HepG2 (cell line): ENCODE results near the gene PIK3R4. TPM values are rescaled to one million over a fixed set of nuclear protein-coding genes. Genes with fewer than 3 reads are reported as not detected.
A peak's percentile ranks its signal among the peaks of the same experiment; 100 is the strongest.

Experiments
- ATAC-seq: fragments of 200-7000 bp; cut with Tn5 transposase; 3 replicates; pipeline ENCODE4 v1.9.1; 2020; ENCODE audit warnings: mild to moderate bottlenecking, moderate library complexity
- BruUV-seq: library from RNA; stranded (reverse); fragments of 400-500 nt; replicated peaks from 2 replicates; lab custom pipeline; 2021; lab: Mats Ljungman, UMichigan
- CTCF ChIA-PET: fragments of 300-600 bp; formaldehyde crosslinking; extraction: SDS; loops from one replicate; lab custom pipeline; 2021; ENCODE audit warnings: low total read pairs, inconsistent platforms, low intra/inter-chr PET ratio; lab: Yijun Ruan, JAX
- POLR2A ChIA-PET: fragments of 350-600 bp; sonication (Branson Sonifier 250); formaldehyde crosslinking; loops from one replicate; lab custom pipeline; 2020; ENCODE audit warnings: antibody characterized with exemption, inconsistent platforms; lab: Yijun Ruan, JAX
- DNase-seq: peaks from one replicate; pipeline ENCODE4 v3.0.0-alpha.2; 2015; ENCODE audit warnings: low spot score
- FAIRE-seq: peaks from 3 replicates; lab custom pipeline; 2011; peaks lifted over from hg19 to GRCh38; lab: Jason Lieb, UNC
- H2AFZ ChIP-seq: one replicate; pipeline ENCODE4 v1.6.1; 2011; ENCODE audit warnings: low read length, inconsistent platforms
- H3K27ac ChIP-seq: fragments of 300-600 bp; 3 replicates; pipeline ENCODE4 v1.8.0; 2011; ENCODE audit warnings: mixed run types, mild to moderate bottlenecking, mixed read lengths, low read length, inconsistent platforms; ENCODE audit not compliant: insufficient read depth; ENCODE audit errors: extremely low read length
- H3K27me3 ChIP-seq, 2 experiments: fragments of 200-600 bp in 1 of 2; 2 replicates in 1 of 2; 3 replicates in 1 of 2; pipeline versions ENCODE4 v1.6.0 to v1.8.0; 2011; ENCODE audit warnings: low read length in 2 of 2, mild to moderate bottlenecking in 2 of 2, moderate library complexity in 2 of 2, inconsistent platforms in 1 of 2; ENCODE audit not compliant: insufficient read depth in 2 of 2, control insufficient read depth in 1 of 2
- H3K36me3 ChIP-seq, 2 experiments: fragments of 200-600 bp in 1 of 2; replicated peaks in 1 of 2; 2 replicates in 1 of 2; 3 replicates in 1 of 2; pipeline versions ENCODE4 v1.5.1 to v1.8.0; 2011; ENCODE audit warnings: low read length in 2 of 2, inconsistent platforms in 1 of 2; ENCODE audit not compliant: insufficient read depth in 2 of 2, control insufficient read depth in 1 of 2
- H3K4me1 ChIP-seq: 2 replicates; pipeline ENCODE4 v1.5.1; 2012; ENCODE audit warnings: low read length, inconsistent platforms; ENCODE audit not compliant: insufficient read depth
- H3K4me2 ChIP-seq: 2 replicates; pipeline ENCODE4 v1.6.0; 2011; ENCODE audit warnings: low read depth, low read length, inconsistent platforms
- H3K4me3 ChIP-seq, 3 experiments: fragments of 200-600 bp in 1 of 3; sonication (generic), shearing (Covaris generic) in 1 of 3; replicated peaks in 1 of 3; 2 replicates each; pipeline ENCODE4 v1.5.1; 2011 to 2016; ENCODE audit warnings: low read length in 3 of 3, inconsistent platforms in 2 of 3, low read depth in 2 of 3, mild to moderate bottlenecking in 2 of 3, control low read depth in 1 of 3, mixed read lengths in 1 of 3; ENCODE audit not compliant: insufficient read depth in 1 of 3
- H3K79me2 ChIP-seq: one replicate; pipeline ENCODE4 v1.6.1; 2011; ENCODE audit warnings: low read length, inconsistent platforms; ENCODE audit not compliant: insufficient read depth
- H3K9ac ChIP-seq: 2 replicates; pipeline ENCODE4 v1.6.0; 2011; ENCODE audit warnings: mild to moderate bottlenecking, low read depth, low read length, inconsistent platforms; ENCODE audit not compliant: insufficient read depth
- H3K9me3 ChIP-seq: 2 replicates; pipeline ENCODE4 v1.5.1; 2012; ENCODE audit warnings: mild to moderate bottlenecking, low read length
- H4K20me1 ChIP-seq: 2 replicates; pipeline ENCODE4 v1.6.0; 2011; ENCODE audit warnings: inconsistent platforms, mild to moderate bottlenecking, low read length, moderate library complexity; ENCODE audit not compliant: insufficient read depth
- CEBPB ChIP-seq: IDR thresholded peaks from 2 replicates; pipeline ENCODE4 v1.6.1; 2011; ENCODE audit warnings: low read depth, low read length, improper control_type of control experiment, borderline replicate concordance
- CEBPG ChIP-seq: IDR thresholded peaks from 2 replicates; pipeline ENCODE4 v1.6.1; 2016
- ZNF121 ChIP-seq: sonication (generic); formaldehyde crosslinking; IDR thresholded peaks from 2 replicates; pipeline ENCODE4 v1.5.0; 2020; ENCODE audit warnings: mild to moderate bottlenecking, missing genetic modification reagents
- ZNF264 ChIP-seq: sonication (generic); formaldehyde crosslinking; IDR thresholded peaks from 2 replicates; pipeline ENCODE4 v1.4.0; 2020; ENCODE audit warnings: missing genetic modification reagents
- ZNF296 ChIP-seq: sonication (generic); formaldehyde crosslinking; conservative IDR thresholded peaks from 2 replicates; pipeline ENCODE4 v1.5.0; 2020; ENCODE audit warnings: mild to moderate bottlenecking, missing genetic modification reagents
- ZNF460 ChIP-seq: sonication (generic); formaldehyde crosslinking; IDR thresholded peaks from 2 replicates; pipeline ENCODE4 v1.5.1; 2020; ENCODE audit warnings: missing genetic modification reagents, mild to moderate bottlenecking, borderline replicate concordance
- WGBS: methylation state at CpG from one replicate; pipeline ENCODE4 v1.1.6; 2017; ENCODE audit warnings: low lambda C conversion rate; 5-methylcytosine and 5-hydroxymethylcytosine counted together
- in situ Hi-C: cut with HindIII; loops from 2 replicates; pipeline ENCODE4 v1.10.0; 2017; ENCODE audit warnings: low pct_unique_long_range_greater_than_20kb; ENCODE audit not compliant: extremely low pct_ligation_motif_present
- intact Hi-C: fragments of 100-400 bp; cut with micrococcal nuclease; formaldehyde crosslinking; loops from one replicate; pipeline ENCODE4 v1.10.0; 2022; ENCODE audit not compliant: unreplicated experiment
- polyA plus RNA-seq, 8 experiments: library from polyadenylated mRNA; depleted of rRNA in 3 of 8; stranded (reverse) in 7 of 8; unstranded in 1 of 8; fragments of >200 nt; fragmentation: Illumina TruSeq in 4 of 8; extraction: Trizol in 4 of 8; gene quantifications; 2 replicates each; pipeline versions ENCODE4 v1.2.1 to v1.2.3, GENCODE V29; 2011 to 2016; ENCODE audit warnings: low read depth in 4 of 8, missing spikeins in 1 of 8, mixed read lengths in 1 of 8; ENCODE audit not compliant: insufficient read depth in 1 of 8
- total RNA-seq, 5 experiments: library from RNA; depleted of rRNA; stranded (reverse); fragments of >200 nt; fragmentation: Illumina TruSeq; extraction: Trizol; gene quantifications; 2 replicates each; pipeline ENCODE4 v1.2.3, GENCODE V29; 2016; ENCODE audit warnings: low read depth in 1 of 5
- TF ChIP-seq, protein P1 (sequence below): sonication (generic); formaldehyde crosslinking; IDR thresholded peaks from 2 replicates; pipeline ENCODE4 v1.4.0; 2020; ENCODE audit warnings: missing genetic modification reagents
- TF ChIP-seq, protein P2 (sequence below): sonication (generic); formaldehyde crosslinking; conservative IDR thresholded peaks from 2 replicates; pipeline ENCODE4 v1.8.0; 2022; ENCODE audit warnings: low read depth, missing genetic modification reagents
- TF ChIP-seq, protein P3 (sequence below): sonication (generic); formaldehyde crosslinking; IDR thresholded peaks from 2 replicates; pipeline ENCODE4 v1.8.0; 2022; ENCODE audit warnings: missing genetic modification reagents, mild to moderate bottlenecking, borderline replicate concordance
- TF ChIP-seq, protein P4 (sequence below): sonication (generic); formaldehyde crosslinking; IDR thresholded peaks from 2 replicates; pipeline ENCODE4 v1.4.0; 2020; ENCODE audit warnings: missing genetic modification reagents, low read depth, mild to moderate bottlenecking, borderline replicate concordance
- TF ChIP-seq, protein P5 (sequence below): sonication (generic); formaldehyde crosslinking; IDR thresholded peaks from 2 replicates; pipeline ENCODE4 v1.4.0; 2020; ENCODE audit warnings: missing genetic modification reagents
- TF ChIP-seq, protein P6 (sequence below): sonication (generic); formaldehyde crosslinking; IDR thresholded peaks from 2 replicates; pipeline ENCODE4 v1.8.1; 2023; ENCODE audit warnings: missing genetic modification reagents, inconsistent platforms, borderline replicate concordance
- TF ChIP-seq, protein P7 (sequence below): sonication (generic); formaldehyde crosslinking; IDR thresholded peaks from 2 replicates; pipeline ENCODE4 v1.9.0; 2022; ENCODE audit warnings: missing genetic modification reagents, mild to moderate bottlenecking, borderline replicate concordance

PIK3R4 gene
- total and polyA plus RNA-seq, 2 of the 13 experiments (the other 11 are each of a cell fraction or from before 2014, with no cell fraction given), result 22.4 to 26.0 TPM

DNA sequence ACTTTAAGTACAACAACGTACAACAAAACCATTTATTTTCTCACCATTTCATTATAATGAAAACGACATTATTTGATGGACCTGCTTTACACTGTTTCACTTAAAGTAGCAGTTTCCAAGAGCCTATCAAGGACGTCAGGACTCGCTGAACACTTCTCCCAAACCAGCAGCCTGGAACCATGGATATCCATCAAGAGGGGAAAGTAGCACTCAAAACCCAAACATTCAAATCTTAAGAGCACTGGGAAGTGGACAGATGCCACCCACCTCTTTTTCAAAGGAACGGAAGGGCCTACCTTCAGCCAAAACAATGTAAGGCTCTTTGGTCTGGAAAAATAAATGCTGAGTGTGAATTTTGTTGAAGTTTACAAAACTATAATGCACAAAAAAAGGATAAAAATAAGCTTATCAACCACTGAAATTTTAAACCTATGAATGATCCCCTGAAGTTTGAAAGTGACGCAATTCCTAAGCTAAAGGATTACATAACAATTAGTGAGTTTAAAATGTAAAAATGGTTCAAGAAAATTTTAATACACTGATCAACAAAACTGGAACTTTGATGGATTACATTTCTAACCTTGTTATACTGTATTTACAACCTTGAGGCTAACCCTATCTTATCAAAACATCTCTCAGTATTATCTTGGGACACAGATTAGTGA, 4.6 kb downstream of the PIK3R4 start:
- WGBS, result 96% methylated on average over 6 of the region's 6 CpGs
- Histone ChIP-seq H3K79me2 (peaks cover 66% of the 10 kb centered on the region), H3K4me2 (peak overlapping the region; percentile 32; the same call in 1 of the 2 replicates), H2AFZ (no peak overlapping the region), H3K9ac (no peak overlapping the region), H3K4me3 (peak overlapping the region in 1 of 3 experiments; percentile 7; a peak in 1 of 6 replicates), H3K36me3 (peaks cover 3 to 7% of the 10 kb centered on the region in 2 experiments), H3K9me3 (no peaks in the 10 kb centered on the region), H3K27ac (no peak overlapping the region), H3K27me3 (no peaks in the 10 kb centered on the region; a peak in 1 of 5 replicates), H4K20me1 (no peaks in the 10 kb centered on the region; the same call in 1 of the 2 replicates), H3K4me1 (peaks cover 50% of the 10 kb centered on the region)
- no TSS peak for BruUV-seq
- CTCF ChIA-PET, result no interaction called here
- no peak for DNase-seq
- POLR2A ChIA-PET, result no interaction called here
- no peak for FAIRE-seq
- in situ Hi-C loops, result no loop called here
- ATAC-seq, result no peak
- intact Hi-C loops, result no loop called here
- TF ChIP-seq ZNF121 (CRISPR knock-in tag), result no peak
- TF ChIP-seq, protein P1, sequence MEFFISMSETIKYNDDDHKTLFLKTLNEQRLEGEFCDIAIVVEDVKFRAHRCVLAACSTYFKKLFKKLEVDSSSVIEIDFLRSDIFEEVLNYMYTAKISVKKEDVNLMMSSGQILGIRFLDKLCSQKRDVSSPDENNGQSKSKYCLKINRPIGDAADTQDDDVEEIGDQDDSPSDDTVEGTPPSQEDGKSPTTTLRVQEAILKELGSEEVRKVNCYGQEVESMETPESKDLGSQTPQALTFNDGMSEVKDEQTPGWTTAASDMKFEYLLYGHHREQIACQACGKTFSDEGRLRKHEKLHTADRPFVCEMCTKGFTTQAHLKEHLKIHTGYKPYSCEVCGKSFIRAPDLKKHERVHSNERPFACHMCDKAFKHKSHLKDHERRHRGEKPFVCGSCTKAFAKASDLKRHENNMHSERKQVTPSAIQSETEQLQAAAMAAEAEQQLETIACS (CRISPR knock-in tag), result no peak
- TF ChIP-seq ZNF296 (CRISPR knock-in tag), result no peak
- TF ChIP-seq, protein P2, sequence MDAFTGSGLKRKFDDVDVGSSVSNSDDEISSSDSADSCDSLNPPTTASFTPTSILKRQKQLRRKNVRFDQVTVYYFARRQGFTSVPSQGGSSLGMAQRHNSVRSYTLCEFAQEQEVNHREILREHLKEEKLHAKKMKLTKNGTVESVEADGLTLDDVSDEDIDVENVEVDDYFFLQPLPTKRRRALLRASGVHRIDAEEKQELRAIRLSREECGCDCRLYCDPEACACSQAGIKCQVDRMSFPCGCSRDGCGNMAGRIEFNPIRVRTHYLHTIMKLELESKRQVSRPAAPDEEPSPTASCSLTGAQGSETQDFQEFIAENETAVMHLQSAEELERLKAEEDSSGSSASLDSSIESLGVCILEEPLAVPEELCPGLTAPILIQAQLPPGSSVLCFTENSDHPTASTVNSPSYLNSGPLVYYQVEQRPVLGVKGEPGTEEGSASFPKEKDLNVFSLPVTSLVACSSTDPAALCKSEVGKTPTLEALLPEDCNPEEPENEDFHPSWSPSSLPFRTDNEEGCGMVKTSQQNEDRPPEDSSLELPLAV (CRISPR knock-in tag), result no peak
- TF ChIP-seq, protein P3, sequence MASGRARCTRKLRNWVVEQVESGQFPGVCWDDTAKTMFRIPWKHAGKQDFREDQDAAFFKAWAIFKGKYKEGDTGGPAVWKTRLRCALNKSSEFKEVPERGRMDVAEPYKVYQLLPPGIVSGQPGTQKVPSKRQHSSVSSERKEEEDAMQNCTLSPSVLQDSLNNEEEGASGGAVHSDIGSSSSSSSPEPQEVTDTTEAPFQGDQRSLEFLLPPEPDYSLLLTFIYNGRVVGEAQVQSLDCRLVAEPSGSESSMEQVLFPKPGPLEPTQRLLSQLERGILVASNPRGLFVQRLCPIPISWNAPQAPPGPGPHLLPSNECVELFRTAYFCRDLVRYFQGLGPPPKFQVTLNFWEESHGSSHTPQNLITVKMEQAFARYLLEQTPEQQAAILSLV (CRISPR knock-in tag), result no peak
- TF ChIP-seq, protein P4, sequence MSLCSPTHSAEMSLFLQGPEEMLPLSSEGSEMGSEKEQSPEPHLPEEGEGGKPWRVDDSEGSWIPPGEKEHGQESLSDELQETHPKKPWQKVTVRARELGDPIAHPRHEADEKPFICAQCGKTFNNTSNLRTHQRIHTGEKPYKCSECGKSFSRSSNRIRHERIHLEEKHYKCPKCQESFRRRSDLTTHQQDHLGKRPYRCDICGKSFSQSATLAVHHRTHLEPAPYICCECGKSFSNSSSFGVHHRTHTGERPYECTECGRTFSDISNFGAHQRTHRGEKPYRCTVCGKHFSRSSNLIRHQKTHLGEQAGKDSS, result no peak
- 0 out of 2 replicates have a peak, but pooled peaks have one; percentile 9 for TF ChIP-seq CEBPG (CRISPR knock-in tag)
- TF ChIP-seq, protein P5, sequence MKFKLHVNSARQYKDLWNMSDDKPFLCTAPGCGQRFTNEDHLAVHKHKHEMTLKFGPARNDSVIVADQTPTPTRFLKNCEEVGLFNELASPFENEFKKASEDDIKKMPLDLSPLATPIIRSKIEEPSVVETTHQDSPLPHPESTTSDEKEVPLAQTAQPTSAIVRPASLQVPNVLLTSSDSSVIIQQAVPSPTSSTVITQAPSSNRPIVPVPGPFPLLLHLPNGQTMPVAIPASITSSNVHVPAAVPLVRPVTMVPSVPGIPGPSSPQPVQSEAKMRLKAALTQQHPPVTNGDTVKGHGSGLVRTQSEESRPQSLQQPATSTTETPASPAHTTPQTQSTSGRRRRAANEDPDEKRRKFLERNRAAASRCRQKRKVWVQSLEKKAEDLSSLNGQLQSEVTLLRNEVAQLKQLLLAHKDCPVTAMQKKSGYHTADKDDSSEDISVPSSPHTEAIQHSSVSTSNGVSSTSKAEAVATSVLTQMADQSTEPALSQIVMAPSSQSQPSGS, result no peak
- TF ChIP-seq, protein P6, sequence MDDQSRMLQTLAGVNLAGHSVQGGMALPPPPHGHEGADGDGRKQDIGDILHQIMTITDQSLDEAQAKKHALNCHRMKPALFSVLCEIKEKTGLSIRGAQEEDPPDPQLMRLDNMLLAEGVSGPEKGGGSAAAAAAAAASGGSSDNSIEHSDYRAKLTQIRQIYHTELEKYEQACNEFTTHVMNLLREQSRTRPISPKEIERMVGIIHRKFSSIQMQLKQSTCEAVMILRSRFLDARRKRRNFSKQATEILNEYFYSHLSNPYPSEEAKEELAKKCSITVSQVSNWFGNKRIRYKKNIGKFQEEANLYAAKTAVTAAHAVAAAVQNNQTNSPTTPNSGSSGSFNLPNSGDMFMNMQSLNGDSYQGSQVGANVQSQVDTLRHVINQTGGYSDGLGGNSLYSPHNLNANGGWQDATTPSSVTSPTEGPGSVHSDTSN (CRISPR knock-in tag), result no peak
- TF ChIP-seq ZNF264 (CRISPR knock-in tag), result no peak
- no peak for TF ChIP-seq ZNF460
- TF ChIP-seq, protein P7, sequence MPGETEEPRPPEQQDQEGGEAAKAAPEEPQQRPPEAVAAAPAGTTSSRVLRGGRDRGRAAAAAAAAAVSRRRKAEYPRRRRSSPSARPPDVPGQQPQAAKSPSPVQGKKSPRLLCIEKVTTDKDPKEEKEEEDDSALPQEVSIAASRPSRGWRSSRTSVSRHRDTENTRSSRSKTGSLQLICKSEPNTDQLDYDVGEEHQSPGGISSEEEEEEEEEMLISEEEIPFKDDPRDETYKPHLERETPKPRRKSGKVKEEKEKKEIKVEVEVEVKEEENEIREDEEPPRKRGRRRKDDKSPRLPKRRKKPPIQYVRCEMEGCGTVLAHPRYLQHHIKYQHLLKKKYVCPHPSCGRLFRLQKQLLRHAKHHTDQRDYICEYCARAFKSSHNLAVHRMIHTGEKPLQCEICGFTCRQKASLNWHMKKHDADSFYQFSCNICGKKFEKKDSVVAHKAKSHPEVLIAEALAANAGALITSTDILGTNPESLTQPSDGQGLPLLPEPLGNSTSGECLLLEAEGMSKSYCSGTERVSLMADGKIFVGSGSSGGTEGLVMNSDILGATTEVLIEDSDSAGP (CRISPR knock-in tag), result no peak
- peak; percentile 62; the same call in 1 of the 2 replicates for TF ChIP-seq CEBPB
